ENCODE measurements around the gene CASP7.
"Not testable (repeated sequence)": the region's sequence is repeated elsewhere in the genome, so short reads cannot be mapped to it uniquely, and the experiment has no call there.

Gene CASP7

DNA sequence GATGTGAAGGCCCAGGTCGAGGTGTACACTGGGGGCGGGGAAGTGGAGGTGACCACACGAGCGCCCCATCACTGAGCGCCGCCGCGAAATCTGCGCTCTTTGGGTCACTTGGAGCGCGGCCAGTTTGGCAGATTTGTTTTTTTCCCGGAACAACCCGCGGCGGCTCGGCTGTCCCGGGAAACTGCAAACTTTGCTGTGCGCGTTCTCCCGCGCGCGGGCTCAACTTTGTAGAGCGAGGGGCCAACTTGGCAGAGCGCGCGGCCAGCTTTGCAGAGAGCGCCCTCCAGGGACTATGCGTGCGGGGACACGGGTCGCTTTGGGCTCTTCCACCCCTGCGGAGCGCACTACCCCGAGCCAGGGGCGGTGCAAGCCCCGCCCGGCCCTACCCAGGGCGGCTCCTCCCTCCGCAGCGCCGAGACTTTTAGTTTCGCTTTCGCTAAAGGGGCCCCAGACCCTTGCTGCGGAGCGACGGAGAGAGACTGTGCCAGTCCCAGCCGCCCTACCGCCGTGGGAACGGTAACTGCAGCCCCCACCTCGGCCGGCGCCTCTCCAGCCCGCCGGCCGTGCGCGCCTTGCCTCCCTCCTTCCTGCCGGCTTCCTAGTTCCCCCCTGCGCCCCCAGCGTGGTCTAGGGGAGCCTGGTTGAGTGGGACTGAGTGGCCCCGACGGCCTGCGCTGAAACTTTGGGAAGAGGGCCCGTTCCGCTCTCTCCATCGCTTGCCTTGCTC lies at the start of gene CASP7:
CASP7 (plus strand) TSS at position 450 of the 727 bp plus-strand sequence. CDS start 17,582 bp downstream, outside the sequence.
- DNase-seq (ENCODE audit: low read depth) = peak; percentile 49

DNA sequence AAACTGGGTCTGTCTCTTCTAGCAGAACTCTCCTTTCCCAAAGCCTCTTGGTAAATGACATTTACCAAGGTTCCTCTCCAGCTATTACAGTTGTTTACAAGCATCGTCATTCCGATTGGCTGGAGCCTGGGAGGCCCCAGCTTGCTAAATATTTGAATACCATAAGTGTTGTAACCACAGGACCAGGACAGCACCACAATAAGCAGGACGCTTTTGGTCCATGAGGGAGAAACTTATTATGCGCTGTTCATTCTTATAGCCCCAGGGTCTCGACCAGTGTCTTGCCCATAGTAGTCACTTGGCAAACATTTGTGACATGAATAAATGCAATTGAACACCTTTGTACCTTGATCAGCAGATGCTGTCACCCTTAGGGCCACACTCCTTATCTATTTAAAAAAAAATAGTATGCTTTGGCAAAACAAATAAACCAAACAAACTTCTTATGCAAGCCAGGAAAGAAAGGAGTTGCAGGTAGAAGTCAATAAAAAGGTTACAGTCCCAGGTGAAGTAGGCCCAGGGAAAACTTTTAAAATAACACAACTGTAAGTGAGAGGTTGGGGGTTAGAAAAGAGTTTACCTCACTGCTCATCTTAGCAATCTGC lies 48.7 kb upstream of the CASP7 start:
- no peak for DNase-seq (ENCODE audit: low read depth)

DNA sequence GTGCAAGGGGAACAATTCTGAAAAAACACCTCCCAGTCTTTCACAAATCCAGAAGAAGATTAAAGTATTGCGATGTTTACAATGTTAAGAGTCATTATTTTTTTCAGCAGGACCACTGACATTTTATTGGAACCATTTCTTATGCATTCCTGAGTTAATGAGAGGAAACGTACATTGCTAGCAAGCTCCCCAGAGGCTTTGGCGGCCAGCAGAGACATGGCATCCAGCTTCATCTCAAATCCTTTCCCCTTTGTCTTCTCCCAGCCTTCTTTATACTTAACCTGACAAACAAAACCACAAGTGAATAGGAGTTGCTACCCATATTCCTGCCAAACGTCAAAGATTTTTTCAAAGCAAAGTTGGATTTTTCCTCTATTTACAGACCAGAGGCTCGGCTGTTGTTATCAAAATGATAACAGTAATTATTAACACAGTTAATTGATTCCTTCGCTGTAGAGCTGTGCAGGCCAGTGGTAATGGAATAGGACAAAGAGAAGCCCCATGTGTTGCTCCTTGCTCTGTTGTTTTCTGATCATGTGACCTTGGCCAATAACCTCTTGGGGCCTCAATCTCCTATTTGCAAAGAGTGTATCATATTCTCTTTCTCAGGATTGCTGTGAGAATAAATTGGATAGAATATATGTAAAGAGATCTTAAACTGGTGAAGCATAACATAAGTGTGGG lies 47.9 kb upstream of the CASP7 start:
- no peak for DNase-seq (ENCODE audit: low read depth)

DNA sequence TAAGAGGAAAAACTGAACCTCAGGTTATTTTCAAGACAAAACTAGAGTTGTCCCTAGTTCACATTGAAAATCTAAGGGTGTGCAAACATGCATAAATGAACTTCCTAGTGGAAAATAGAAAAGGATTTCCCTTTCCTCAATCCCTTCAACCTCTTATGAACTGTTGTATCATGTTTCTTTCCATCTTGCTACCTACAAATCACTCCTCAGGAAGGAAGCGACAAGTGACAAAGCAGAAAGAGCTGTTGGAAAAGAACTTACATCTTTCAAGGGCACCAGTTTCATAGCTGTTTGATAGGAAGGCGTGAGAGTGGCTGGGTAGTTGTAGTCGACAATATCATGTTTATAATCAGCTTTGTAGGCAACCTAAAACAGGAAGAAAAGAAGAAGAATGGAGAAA lies 39.7 kb upstream of the CASP7 start:
- no peak for DNase-seq (ENCODE audit: low read depth)

DNA sequence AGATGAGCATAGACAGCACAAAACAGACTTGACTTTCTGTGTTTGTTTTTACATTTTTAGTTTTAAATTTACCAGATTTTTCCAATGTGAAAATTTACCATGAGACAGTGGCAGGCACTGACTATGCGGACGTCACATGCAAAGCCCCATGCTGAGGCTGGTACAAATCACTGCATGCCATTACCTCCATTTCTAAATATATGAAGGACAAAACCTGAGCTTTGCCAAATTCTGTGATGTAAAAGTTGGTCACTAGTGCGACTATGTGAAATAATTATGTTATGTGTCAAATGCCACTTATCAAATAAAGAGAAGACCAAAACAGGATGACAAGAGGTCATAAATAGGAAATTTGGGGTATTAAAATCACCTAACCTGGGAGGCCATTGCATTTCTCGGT lies 38.0 kb upstream of the CASP7 start:
- DNase-seq (ENCODE audit: low read depth) = no peak

DNA sequence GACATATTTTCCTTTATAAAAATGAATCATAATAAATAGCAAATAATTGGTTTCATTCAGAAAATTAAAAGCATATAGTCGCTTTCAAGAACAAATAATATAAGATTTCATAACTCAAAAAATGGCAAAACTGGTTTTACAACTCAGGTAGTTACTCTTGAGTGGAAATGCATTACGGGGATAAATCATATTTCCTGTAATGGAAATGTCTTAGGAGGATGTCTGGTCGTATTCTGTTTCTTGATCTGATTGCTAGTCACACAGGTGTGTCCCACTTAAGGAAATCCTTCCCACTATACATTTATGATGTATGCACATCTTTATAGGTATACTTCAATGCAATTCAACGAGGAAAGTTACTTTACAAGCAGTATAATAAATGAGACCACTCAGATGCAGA lies 36.5 kb upstream of the CASP7 start:
- no peak for DNase-seq (ENCODE audit: low read depth)

DNA sequence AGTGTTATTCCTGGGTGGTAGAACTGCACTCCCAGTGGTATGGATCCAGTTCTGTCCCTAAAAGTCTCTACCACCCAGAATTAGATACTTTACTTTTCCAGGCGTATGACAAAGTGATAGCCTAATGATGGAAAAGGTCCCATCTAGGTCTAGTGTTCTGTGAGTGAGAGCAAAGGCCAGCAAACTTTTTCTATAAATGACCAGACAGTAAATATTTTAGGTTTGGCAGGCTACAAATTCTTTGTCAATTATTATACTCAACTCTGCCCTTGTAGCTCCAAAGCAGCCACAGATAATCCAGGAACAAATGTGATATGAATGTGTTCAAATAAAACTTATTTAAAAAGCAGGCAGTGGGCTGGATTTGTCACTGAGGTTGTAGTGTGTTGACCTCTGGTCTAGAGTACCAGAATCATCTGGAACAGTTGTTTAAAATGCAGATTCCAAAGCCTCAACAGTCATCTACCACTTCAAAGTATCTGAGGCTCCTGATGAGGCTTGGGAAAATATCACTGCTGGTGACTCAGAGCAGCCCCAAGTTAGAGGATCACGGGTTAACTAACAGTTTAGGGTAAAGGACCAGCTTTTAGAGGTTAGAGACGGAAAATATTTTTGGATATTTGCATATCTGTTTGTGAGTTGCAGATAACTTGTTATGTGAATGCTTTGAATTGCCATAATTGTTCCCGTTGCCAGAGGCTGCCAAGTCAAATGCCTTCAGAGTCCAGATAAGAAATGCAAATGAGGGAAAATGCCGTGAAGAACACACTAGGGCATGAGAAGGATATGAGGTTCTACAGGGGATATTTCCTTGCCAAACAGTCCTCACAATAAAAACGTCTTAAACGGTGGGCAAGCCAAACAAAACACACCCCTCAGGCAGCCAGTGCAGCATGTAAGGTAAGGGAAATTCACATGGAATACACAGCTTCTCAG lies 35.3 kb upstream of the CASP7 start:
- DNase-seq (ENCODE audit: low read depth) = no peak

DNA sequence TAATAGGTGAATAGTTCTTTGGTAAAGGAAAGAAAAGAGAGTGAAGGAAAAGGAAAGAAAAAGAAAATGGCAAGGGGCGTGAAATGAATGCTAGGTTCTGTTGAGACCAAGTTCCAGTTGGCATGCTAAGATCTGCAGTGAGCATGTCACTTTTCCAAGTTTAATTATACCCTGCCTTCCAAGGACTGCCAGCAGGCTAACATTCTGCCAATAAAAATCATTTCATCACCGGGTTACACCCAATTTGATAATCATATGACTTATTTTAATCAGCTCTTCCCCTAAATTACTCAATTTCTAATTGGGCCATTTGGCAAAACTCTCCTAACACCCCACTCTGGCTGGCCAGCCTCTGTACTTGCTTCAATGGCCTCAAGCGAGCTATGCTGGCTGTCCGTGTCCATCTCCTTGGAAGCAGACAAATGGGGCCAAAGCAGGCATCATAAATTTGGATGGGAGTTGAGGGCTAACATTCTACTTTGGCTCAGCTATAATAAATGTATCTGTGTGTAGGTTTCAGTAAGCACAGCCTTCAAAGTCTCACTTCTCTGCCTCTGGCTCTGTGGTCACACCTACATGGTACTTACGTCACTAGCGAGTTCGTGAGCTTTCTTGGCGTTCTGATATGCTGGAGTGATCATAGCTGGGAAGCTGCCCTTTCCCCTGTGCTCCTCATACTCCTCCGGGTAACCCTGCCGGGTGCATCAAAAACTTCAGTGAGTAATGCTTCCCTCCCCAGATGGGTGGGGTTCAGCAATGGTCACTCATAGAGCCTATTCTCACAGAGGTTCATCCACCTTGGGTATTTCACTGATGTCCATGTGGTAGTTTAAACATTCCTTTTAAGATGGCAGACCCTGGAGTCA lies 33.1 kb upstream of the CASP7 start:
- DNase-seq (ENCODE audit: low read depth) = no peak

DNA sequence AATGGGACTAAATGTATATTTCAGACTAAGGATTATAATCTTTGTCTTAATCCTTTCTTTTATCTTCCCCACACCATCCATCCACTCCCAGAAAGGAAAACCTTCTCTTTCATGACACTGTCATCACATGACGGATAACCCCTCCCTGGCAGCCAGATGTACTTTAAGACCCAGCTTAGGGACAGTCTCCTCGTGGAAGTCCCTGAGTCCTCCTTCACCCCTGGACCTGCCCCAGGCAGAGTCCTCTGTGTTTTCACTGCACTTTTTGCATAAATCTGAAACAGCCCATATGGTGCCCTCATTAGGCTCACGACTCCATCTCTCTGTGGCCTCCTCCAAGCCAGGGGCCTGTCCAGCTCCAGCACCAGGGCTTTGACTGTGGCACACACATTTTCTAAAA lies 31.9 kb upstream of the CASP7 start:
- DNase-seq (ENCODE audit: low read depth) = no peak

DNA sequence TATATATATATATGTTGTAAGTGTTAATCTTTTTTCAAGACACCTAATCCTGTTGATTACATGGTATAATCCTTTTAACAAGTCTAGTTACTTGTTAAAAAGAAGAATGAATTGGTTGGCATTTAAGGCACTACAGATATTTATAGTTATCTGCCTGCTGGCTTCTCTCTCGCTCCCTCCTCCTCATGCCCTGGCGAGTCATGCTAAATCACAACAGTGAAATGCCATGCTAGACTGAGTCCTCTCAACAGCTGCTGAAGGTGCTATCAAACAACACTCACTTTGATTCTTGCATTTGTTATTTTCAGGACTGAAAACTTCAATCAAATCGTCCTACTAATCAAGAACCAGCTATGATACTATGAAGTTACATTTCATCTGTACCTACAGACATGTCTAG lies 31.2 kb upstream of the CASP7 start:
- no peak for DNase-seq (ENCODE audit: low read depth)

DNA sequence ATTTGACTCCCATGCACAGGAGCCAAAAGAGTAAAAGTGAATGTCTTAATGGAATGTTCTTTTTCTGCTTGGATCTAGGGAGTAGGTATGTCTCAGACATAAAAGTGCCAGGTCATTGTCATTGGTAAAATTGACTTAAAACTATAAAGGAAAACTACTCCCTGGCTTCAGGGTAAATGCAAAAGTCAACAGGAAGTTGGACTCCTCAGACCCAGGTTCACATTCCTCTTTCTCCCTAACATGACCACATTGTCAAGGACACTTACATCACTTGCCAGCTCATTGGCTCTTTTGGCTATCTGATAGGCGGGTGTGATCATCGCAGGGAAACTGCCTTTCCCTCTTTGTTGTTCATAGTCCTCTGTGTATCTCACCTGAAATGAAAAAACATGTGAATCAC lies 29.5 kb upstream of the CASP7 start:
- DNase-seq (ENCODE audit: low read depth) = no peak

DNA sequence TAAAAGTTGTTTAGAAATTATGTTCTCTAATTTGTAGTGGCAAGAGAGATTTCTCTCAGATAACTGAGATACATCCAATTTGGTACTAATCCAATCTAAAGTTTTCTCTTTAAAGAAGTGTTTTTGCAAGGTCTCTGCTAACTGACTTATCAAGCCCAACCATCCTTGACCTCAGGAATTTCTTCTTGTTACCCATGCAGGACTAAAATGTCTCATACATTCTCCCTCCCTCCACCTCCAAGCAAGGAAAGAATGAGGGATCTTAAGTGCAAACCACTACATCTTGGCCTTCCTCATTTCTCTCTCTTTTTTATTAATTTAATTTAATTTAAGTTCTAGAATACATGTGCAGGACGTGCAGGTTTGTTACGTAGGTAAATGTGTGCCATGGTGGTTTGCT lies 28.7 kb upstream of the CASP7 start:
- DNase-seq (ENCODE audit: low read depth) = no peak

DNA sequence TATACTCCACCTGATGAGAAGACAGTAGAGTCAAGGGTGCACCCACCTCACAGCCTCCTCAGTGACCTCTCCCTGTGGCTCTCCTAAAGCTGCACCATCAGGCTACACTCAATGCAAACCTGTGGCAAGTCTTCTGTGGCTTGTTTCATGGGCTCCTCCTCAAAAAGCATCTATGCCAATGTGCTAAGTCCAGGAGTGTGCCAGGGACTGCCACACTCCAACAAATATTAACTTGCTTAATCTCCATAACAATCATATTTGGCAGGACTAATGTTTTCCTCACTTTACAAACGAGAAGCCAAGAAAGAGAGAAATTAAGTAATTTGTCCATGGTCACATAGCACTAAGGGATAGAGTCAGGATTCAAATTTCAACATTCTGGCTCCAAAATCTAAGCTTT lies 27.8 kb upstream of the CASP7 start:
- no peak for DNase-seq (ENCODE audit: low read depth)

DNA sequence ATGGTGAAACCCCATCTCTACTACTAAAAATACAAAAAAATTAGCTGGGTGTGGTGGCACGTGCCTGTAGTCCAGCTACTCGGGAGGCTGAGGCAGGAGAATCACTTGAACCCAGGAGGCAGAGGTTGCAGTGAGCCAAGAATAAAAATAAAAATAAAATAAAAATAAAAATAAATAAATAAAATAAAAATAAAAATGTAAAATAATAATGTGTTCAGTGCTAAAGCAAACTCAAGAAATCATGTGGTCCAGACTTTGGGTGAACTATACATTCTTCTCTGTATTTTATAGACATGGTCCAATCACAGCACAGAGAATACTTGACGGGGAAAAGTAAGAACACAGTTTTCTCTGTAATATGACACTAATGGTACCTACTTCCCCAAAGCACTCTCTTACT lies 27.3 kb upstream of the CASP7 start:
- DNase-seq (ENCODE audit: low read depth) = not testable (repeated sequence)

DNA sequence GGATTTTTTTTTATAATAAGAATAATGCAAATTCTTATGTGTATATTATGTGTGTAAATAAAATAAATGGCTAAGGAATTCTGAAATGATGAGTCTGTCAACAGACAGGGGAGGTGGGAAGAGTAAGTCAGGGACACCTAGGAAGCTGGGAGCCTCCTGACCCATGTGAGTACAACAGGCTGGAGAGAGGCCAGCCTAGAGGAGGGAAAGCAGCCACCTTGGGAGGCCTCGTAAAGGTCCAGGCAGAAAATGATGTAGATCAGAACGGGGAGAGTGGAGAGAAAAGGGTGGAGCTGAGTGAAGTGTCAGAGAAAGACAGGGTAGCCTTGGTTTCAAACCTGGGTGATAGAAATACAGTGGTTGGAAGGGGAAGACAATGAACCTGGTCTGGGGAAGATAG lies 22.8 kb upstream of the CASP7 start:
- DNase-seq (ENCODE audit: low read depth) = no peak

DNA sequence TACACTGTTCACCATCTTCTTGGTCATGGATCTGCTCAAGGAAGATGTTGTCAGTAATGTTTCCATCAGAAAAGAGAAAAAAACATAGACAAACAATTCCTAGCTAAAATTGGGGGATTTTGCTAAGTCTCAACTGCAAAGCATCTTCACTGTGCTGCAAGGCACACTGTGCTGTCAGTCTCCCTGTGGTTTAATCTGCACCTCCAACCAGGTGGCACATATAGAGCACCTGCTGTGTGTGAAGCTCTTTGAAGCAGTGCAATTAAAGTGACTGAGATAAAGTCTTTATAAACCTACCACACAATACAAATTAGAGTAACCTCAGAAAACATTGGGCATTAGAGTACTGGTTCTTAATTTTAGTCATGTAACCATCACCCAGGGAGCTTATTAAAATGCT lies 22.2 kb upstream of the CASP7 start:
- no peak for DNase-seq (ENCODE audit: low read depth)

DNA sequence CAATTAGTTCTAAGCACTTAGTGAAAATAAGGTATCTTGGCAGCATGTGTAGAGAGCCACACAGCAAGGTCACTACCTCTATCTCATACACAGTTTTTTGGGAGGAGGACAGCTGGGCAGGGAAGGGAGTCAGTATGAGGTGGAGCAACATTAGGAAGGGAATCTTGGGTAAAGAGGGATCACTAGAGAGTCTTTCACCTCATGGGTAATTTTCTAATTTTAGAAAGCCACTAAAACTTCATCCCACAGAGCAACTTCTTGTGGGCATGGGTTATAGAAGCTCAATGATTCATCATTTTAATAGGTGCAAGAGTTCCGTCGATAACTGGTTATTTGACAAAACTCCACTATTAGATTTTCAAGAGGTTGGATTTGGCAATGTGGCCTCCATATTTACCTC lies 18.4 kb upstream of the CASP7 start:
- DNase-seq (ENCODE audit: low read depth) = no peak

DNA sequence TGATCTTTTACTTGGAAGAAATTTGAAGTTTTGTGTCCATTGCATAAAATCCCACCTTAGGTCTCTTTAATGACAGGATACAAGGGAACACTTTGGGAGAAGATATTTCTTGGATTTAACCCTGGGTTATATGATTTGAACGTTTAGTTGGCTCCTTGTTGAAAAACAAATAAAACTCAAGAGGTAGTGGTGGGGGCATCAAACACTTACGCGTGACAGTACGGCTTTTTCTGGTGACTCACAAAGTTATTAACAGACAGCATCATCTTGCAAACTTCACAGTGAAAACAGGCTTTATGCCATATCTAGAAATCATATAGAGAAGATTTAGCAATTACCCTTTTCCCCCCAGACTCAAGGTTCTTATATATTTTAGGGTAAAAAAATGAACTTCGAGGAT lies 16.6 kb upstream of the CASP7 start:
- DNase-seq (ENCODE audit: low read depth) = no peak

DNA sequence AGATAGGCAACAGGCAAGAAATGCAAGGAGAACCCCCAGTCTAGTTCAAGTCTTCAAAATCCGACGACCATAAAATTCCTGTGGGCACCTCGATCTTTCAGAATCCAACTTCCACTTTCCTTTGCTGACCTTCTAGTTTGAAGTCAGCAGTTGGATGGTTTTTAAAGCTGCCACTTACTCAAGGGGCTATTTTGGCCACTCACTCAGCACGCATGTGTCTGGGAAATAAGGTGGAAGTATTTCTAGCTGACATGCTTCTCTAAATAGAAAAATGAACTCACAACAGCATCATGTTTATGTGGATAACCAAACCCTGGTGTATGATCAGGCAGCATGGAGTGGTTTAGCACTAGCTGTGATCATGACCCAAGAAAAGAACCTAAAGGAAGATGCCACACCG lies 15.8 kb upstream of the CASP7 start, which contains the start of gene NRAP:
NRAP (minus strand) TSS at position 134 of the 400 bp plus-strand sequence. CDS start 159 bp downstream, outside the sequence.
- DNase-seq (ENCODE audit: low read depth) = no peak

DNA sequence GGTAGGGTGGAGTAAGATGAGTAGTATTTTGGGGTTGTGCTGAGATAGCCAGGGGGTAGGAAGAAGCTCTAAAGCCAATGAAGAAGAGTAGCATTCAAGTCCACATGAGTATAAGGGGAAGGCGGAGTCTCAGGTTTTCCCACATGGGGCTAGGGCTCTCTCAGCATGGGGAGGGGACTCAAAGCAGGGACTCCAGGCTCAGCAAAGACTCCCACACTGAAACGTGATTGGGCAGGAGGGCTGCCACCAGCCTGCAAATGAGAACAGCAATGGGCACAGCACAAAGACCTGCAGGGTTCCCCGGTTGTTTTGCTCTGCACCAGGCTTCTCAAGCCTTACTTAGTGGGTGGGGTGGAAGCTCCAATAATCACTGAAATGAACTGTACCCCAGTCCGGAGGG lies 14.4 kb upstream of the CASP7 start:
- DNase-seq (ENCODE audit: low read depth) = no peak

DNA sequence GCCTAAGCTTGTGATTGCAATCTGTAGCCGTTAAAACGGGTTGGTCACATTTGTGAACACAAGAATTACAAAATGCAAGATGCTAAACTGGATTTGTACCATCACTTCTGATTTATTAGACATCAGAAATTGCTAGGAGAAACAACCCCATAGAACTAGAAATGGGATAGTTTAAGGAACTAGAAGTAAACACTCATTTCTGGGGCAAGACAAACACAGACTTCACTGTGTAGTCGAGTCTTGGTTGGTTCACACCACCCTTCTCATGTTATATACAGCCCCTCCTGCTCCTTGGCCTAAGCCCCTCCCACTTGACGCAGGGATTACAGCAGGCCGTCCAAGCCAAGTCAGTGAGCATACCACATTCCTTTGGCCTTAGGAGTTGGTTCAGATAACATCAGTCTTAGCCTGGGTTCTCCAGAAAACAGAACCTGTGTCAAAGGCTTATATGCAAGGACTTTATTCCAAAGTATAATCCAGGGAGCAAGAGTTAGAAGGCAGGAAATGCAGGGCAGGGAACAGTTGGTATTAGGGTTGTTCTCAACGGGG lies 13.8 kb upstream of the CASP7 start:
- DNase-seq (ENCODE audit: low read depth) = no peak

All from HS-5 (cell line).